K562 (cell line): ENCODE data around the gene GSPT2. TPM values are rescaled to one million over a fixed set of nuclear protein-coding genes. Genes with fewer than 3 reads are reported as not detected.

Experiments used
- ATAC-seq: fragments of 200-7000 bp; cut with Tn5 transposase; 3 replicates; pipeline ENCODE4 v1.9.1; 2020; ENCODE audit warnings: moderate library complexity
- BruUV-seq: library from RNA; stranded (reverse); fragments of 400-500 nt; replicated peaks from 2 replicates; lab custom pipeline; 2021; lab: Mats Ljungman, UMichigan
- CTCF ChIA-PET: fragments of 300-600 bp; formaldehyde crosslinking; extraction: SDS; loops from one replicate; lab custom pipeline; 2021; ENCODE audit warnings: low intra/inter-chr PET ratio; lab: Yijun Ruan, JAX
- POLR2A ChIA-PET: fragments of 300-600, 350-650 bp; sonication (Branson Sonifier 250); formaldehyde crosslinking; extraction: SDS; loops from one replicate; lab custom pipeline; 2021; ENCODE audit warnings: antibody characterized with exemption, inconsistent platforms; lab: Yijun Ruan, JAX
- DNase-seq, 4 experiments: peaks; one replicate each; pipeline versions ENCODE4 v3.0.0 to v3.0.0-alpha.2; 2011 to 2018; ENCODE audit warnings: low spot score in 3 of 4, mixed read lengths in 3 of 4; ENCODE audit errors: extremely low read depth in 1 of 4
- FAIRE-seq: peaks from 2 replicates; lab custom pipeline; 2011; peaks lifted over from hg19 to GRCh38; lab: Jason Lieb, UNC
- H2AFZ ChIP-seq: 2 replicates; pipeline ENCODE4 v1.6.0; 2011; ENCODE audit warnings: low read depth, low read length, control low read depth, inconsistent platforms
- H3K27ac ChIP-seq: fragments of 200-600 bp; 3 replicates; pipeline ENCODE4 v1.8.0; 2011; ENCODE audit warnings: low read depth, mild to moderate bottlenecking, control low read depth, inconsistent platforms, low read length, moderate library complexity, mixed read lengths; ENCODE audit errors: extremely low read depth
- H3K27me3 ChIP-seq, 2 experiments: fragments of 300-600 bp in 1 of 2; 2 replicates in 1 of 2; 3 replicates in 1 of 2; pipeline versions ENCODE4 v1.6.0 to v1.8.0; 2011; ENCODE audit warnings: inconsistent platforms in 2 of 2, low read length in 2 of 2, mild to moderate bottlenecking in 1 of 2, mixed read lengths in 1 of 2, moderate library complexity in 1 of 2; ENCODE audit not compliant: control insufficient read depth in 2 of 2, insufficient read depth in 2 of 2
- H3K36me3 ChIP-seq: fragments of 300-600 bp; 3 replicates; pipeline ENCODE4 v1.8.0; 2011; ENCODE audit warnings: mild to moderate bottlenecking, low read length, inconsistent platforms; ENCODE audit not compliant: control insufficient read depth, insufficient read depth
- H3K4me1 ChIP-seq, 2 experiments: fragments of 200-600 bp in 1 of 2; replicated peaks in 1 of 2; 2 replicates in 1 of 2; 3 replicates in 1 of 2; pipeline versions ENCODE4 v1.5.1 to v1.8.0; 2011; ENCODE audit warnings: inconsistent platforms in 2 of 2, low read length in 2 of 2, mild to moderate bottlenecking in 1 of 2, mixed read lengths in 1 of 2, moderate library complexity in 1 of 2; ENCODE audit not compliant: control insufficient read depth in 2 of 2, insufficient read depth in 2 of 2
- H3K4me2 ChIP-seq: 2 replicates; pipeline ENCODE4 v1.6.1; 2011; ENCODE audit warnings: low read length, control low read depth, inconsistent platforms, mixed read lengths; ENCODE audit not compliant: insufficient read depth
- H3K4me3 ChIP-seq: fragments of 200-600 bp; sonication (generic), shearing (Covaris generic); 2 replicates; pipeline ENCODE4 v1.5.1; 2016; ENCODE audit warnings: control low read depth, inconsistent platforms
- H3K79me2 ChIP-seq: fragments of 200-600 bp; 3 replicates; pipeline ENCODE4 v1.8.0; 2011; ENCODE audit warnings: low read length, inconsistent platforms; ENCODE audit not compliant: control insufficient read depth, insufficient read depth
- H3K9ac ChIP-seq, 2 experiments: 2 replicates each; pipeline versions ENCODE4 v1.6.0 to v1.6.1; 2011; ENCODE audit warnings: low read depth in 2 of 2, low read length in 2 of 2, control low read depth in 1 of 2, inconsistent platforms in 1 of 2, mild to moderate bottlenecking in 1 of 2, mixed read lengths in 1 of 2; ENCODE audit not compliant: insufficient read depth in 1 of 2
- H3K9me1 ChIP-seq: one replicate; pipeline ENCODE4 v1.6.0; 2011; ENCODE audit warnings: inconsistent platforms, mild to moderate bottlenecking, low read length, moderate library complexity; ENCODE audit not compliant: control insufficient read depth, insufficient read depth
- H3K9me3 ChIP-seq: replicated peaks from 2 replicates; pipeline ENCODE4 v1.5.1; 2011; ENCODE audit warnings: low read depth, low read length, inconsistent platforms; ENCODE audit not compliant: control insufficient read depth, insufficient read depth
- H4K20me1 ChIP-seq: replicated peaks from 2 replicates; pipeline ENCODE4 v1.6.1; 2011; ENCODE audit warnings: low read length, inconsistent platforms, mixed read lengths; ENCODE audit not compliant: control insufficient read depth, insufficient read depth
- DPF2 ChIP-seq: fragments of 450-650 bp; IDR thresholded peaks from 2 replicates; pipeline ENCODE4 v1.6.1; 2016
- EGR1 ChIP-seq: fragments of 450-650 bp; conservative IDR thresholded peaks from 2 replicates; pipeline ENCODE4 v1.6.1; 2017; ENCODE audit warnings: mild to moderate bottlenecking
- HDAC6 ChIP-seq: IDR thresholded peaks from 2 replicates; pipeline ENCODE4 v1.6.1; 2012; ENCODE audit warnings: low read depth, mild to moderate bottlenecking, control low read depth, inconsistent platforms, low read length, moderate library complexity
- PHF20 ChIP-seq: fragments of 450-650 bp; IDR thresholded peaks from 2 replicates; pipeline ENCODE4 v1.6.1; 2018; ENCODE audit not compliant: partially characterized antibody
- RAD21 ChIP-seq, 2 experiments: fragments of 250-450 bp in 1 of 2; fragments of 450-650 bp in 1 of 2; sonication (Bioruptor Pico) in 1 of 2; formaldehyde crosslinking in 1 of 2; IDR thresholded peaks in 1 of 2; conservative IDR thresholded peaks in 1 of 2; 2 replicates each; pipeline versions ENCODE4 v1.4.0 to v1.8.0; 2020 to 2022; ENCODE audit warnings: mild to moderate bottlenecking in 2 of 2, moderate library complexity in 1 of 2
- RNF219 ChIP-seq: fragments of 250-450 bp; sonication (Bioruptor Pico); IDR thresholded peaks from 2 replicates; pipeline ENCODE4 v1.5.0; 2022; ENCODE audit warnings: mild to moderate bottlenecking
- ZBTB17 ChIP-seq: fragments of 450-650 bp; formaldehyde crosslinking; IDR thresholded peaks from 2 replicates; pipeline ENCODE4 v1.4.0; 2020; ENCODE audit warnings: mild to moderate bottlenecking
- ZEB2 ChIP-seq: fragments of 450-650 bp; IDR thresholded peaks from 2 replicates; pipeline ENCODE4 v1.6.1; 2016
- ZNF740 ChIP-seq, 3 experiments: fragments of 200-800 bp in 1 of 3; sonication (Bioruptor generic) in 1 of 3; sonication (generic) in 1 of 3; formaldehyde crosslinking in 1 of 3; IDR thresholded peaks; 2 replicates each; pipeline versions ENCODE4 v1.6.1 to v1.8.0; 2016 to 2022; ENCODE audit warnings: mild to moderate bottlenecking in 2 of 3, missing compliant biosample characterization in 2 of 3, missing genetic modification characterization in 2 of 3, missing genetic modification reagents in 1 of 3
- WGBS: fragments of 100-300 bp; shearing (Covaris generic); methylation state at CpG from one replicate; pipeline ENCODE4 v1.1.6; 2016; ENCODE audit warnings: low coverage, mixed read lengths; ENCODE audit not compliant: insufficient coverage; ENCODE audit errors: missing lambda C conversion rate; 5-methylcytosine and 5-hydroxymethylcytosine counted together
- in situ Hi-C: fragments of 300-500 bp; cut with MboI; formaldehyde crosslinking; loops from 4 replicates; pipeline ENCODE4 v1.15.0; 2018; ENCODE audit warnings: inconsistent platforms, mixed read lengths
- intact Hi-C: fragments of 100-400 bp; cut with micrococcal nuclease; formaldehyde crosslinking; loops from 2 replicates; pipeline ENCODE4 v1.14.2; 2022
- polyA plus RNA-seq, 8 experiments: library from polyadenylated mRNA; depleted of rRNA in 4 of 8; stranded (reverse) in 5 of 8; unstranded in 3 of 8; fragments of >200 nt; fragmentation: Nextera tagmentation in 2 of 8; fragmentation: Illumina TruSeq in 1 of 8; extraction: Ambion mirVana in 2 of 8; extraction: Trizol in 1 of 8; gene quantifications; 2 replicates each; pipeline versions ENCODE4 v1.2.1 to v1.2.3, GENCODE V29; 2011 to 2014; ENCODE audit warnings: inconsistent platforms in 1 of 8, missing spikeins in 1 of 8
- total RNA-seq, 7 experiments: library from RNA; depleted of rRNA in 6 of 7; stranded (reverse); fragments of >200 nt in 6 of 7; fragmentation: Illumina TruSeq in 2 of 7; extraction: Trizol in 2 of 7; gene quantifications; 2 replicates each; pipeline versions ENCODE4 v1.2.1 to v1.2.3, GENCODE V29; 2011 to 2021; ENCODE audit warnings: low replicate concordance in 1 of 7

The GSPT2 gene
- total and polyA plus RNA-seq, 9 of the 15 experiments (the other 6 are each of a cell fraction or from before 2014, with no cell fraction given) = 0.93 to 4.2 (median 3.4) TPM

- Histone ChIP-seq H3K27ac (no peak overlapping the region), H3K4me3 (no peak overlapping the region), H3K9me3 (no peaks in the 10 kb centered on the region), H3K79me2 (no peaks in the 10 kb centered on the region), H3K9ac (no peak overlapping the region), H2AFZ (no peak overlapping the region), H4K20me1 (no peaks in the 10 kb centered on the region), H3K4me1 (no peaks in the 10 kb centered on the region), H3K4me2 (no peak overlapping the region), H3K9me1 (no peaks in the 10 kb centered on the region), H3K27me3 (no peaks in the 10 kb centered on the region), H3K36me3 (no peaks in the 10 kb centered on the region)
- ChIA-PET CTCF (no interaction called here), POLR2A (no interaction called here)
- intact Hi-C loops = no loop called here
- BruUV-seq = no TSS peak
- in situ Hi-C loops = no loop called here
- 0% methylated on average over 6 of the region's 6 CpGs for WGBS
- no peak for FAIRE-seq
- TF ChIP-seq HDAC6 (no peak), ZEB2 (no peak), PHF20 (no peak), DPF2 (no peak), ZNF740 (CRISPR knock-in tag; IDR thresholded peaks at IDR 0.05) (no peak), ZNF740 (tag; IDR thresholded peaks at IDR 0.05) (no peak), EGR1 (no peak), ZBTB17 (no peak), RNF219 (no peak), RAD21 (CRISPR knock-in tag; conservative IDR thresholded peaks at IDR 0.05 in 1 of 2, IDR thresholded peaks at IDR 0.05 in 1 of 2) (no peak)
- DNase-seq = no peak
- no peak for ATAC-seq
Measured at GRCh38 chrX:51694254-51694653, 49.0 kb upstream of the GSPT2 start.
